Activated CD4-positive, alpha-beta memory T cell treated with anti-CD3 and anti-CD28 coated beads, Interleukin-2, amount 10 ng/mL, durations not matched to agents 7 days and 5 days (primary cell): Measurements from ENCODE around the gene UCKL1. TPM values are rescaled to one million over a fixed set of nuclear protein-coding genes. Genes with fewer than 3 reads are reported as not detected.

Experiments
- CTCF ChIA-PET: fragments of 350-600 bp; sonication (Branson Sonifier 250); formaldehyde crosslinking; loops from one replicate; lab custom pipeline; 2021; ENCODE audit warnings: antibody characterized with exemption, inconsistent platforms; lab: Charles Lee
- POLR2A ChIA-PET: fragments of 350-600 bp; sonication (Branson Sonifier 250); formaldehyde crosslinking; loops from one replicate; lab custom pipeline; 2021; ENCODE audit warnings: antibody characterized with exemption; lab: Charles Lee
- DNase-seq: peaks from one replicate; pipeline ENCODE4 v3.0.0-alpha.2; 2020
- H3K27ac Mint-ChIP-seq: one replicate; pipeline ENCODE4 v1.8.0; 2021; ENCODE audit warnings: mild to moderate bottlenecking, mixed read lengths
- H3K27me3 Mint-ChIP-seq: one replicate; pipeline ENCODE4 v1.8.0; 2021; ENCODE audit warnings: mixed read lengths
- H3K36me3 Mint-ChIP-seq: one replicate; pipeline ENCODE4 v1.8.0; 2021; ENCODE audit warnings: low read depth, mixed read lengths
- H3K4me1 Mint-ChIP-seq: one replicate; pipeline ENCODE4 v1.8.0; 2021; ENCODE audit warnings: mixed read lengths
- H3K4me3 Mint-ChIP-seq: one replicate; pipeline ENCODE4 v1.8.0; 2021; ENCODE audit warnings: mild to moderate bottlenecking, mixed read lengths
- H3K9me3 Mint-ChIP-seq: one replicate; pipeline ENCODE4 v1.8.0; 2021; ENCODE audit warnings: mixed read lengths
- total RNA-seq, 2 experiments: library from RNA; stranded (reverse); gene quantifications; one replicate each; pipeline ENCODE4 v1.2.3, GENCODE V29; 2021

Gene UCKL1
- total RNA-seq, 2 experiments from 2014 or later, result 36.3 to 36.6 TPM

GRCh38 chr20:63944078-63944941, 11.9 kb downstream of the UCKL1 start:
- Mint-ChIP-seq H3K27ac (no peak overlapping the region), H3K9me3 (peaks cover 3% of the 10 kb centered on the region), H3K36me3 (peaks cover 42% of the 10 kb centered on the region), H3K27me3 (no peaks in the 10 kb centered on the region), H3K4me1 (peaks cover 46% of the 10 kb centered on the region), H3K4me3 (no peak overlapping the region)
- ChIA-PET POLR2A (interaction anchor here (2.0 kb wide), 1 partner anchor 79 kb away, joined by 5 read pairs; the partner anchor contains the start of gene TPD52L2), CTCF (no interaction called here)
- no peak for DNase-seq

- peaks cover 40% of the 10 kb centered on the region for H3K4me1 Mint-ChIP-seq
- DNase-seq, result no peak
- POLR2A ChIA-PET, result interaction anchor here (2.0 kb wide), 1 partner anchor 78 kb away, joined by 5 read pairs; the partner anchor contains the start of gene TPD52L2
- H3K27ac Mint-ChIP-seq, result no peak overlapping the region
- peaks cover 3% of the 10 kb centered on the region for H3K9me3 Mint-ChIP-seq
- peaks cover 42% of the 10 kb centered on the region for H3K36me3 Mint-ChIP-seq
- H3K4me3 Mint-ChIP-seq, result no peak overlapping the region
- no peaks in the 10 kb centered on the region for H3K27me3 Mint-ChIP-seq
- CTCF ChIA-PET, result no interaction called here
Observed at GRCh38 chr20:63943808-63944077, 12.5 kb downstream of the UCKL1 start.

GRCh38 chr20:63942969-63943807, 13.0 kb downstream of the UCKL1 start:
- Mint-ChIP-seq H3K4me1 (peaks cover 36% of the 10 kb centered on the region), H3K27ac (peak overlapping the region; percentile 88), H3K36me3 (peaks cover 40% of the 10 kb centered on the region), H3K27me3 (no peaks in the 10 kb centered on the region), H3K4me3 (no peak overlapping the region), H3K9me3 (peaks cover 1% of the 10 kb centered on the region)
- CTCF ChIA-PET, result interaction anchor here (0.6 kb wide), 1 partner anchor 309 kb away, joined by 5 read pairs; no protein-coding TSS in a partner anchor
- no peak for DNase-seq
- POLR2A ChIA-PET, result interaction anchor here (1.1 to 2.0 kb wide), 3 partner anchors 15 to 422 kb away, joined by 3 to 5 read pairs (median 5); partner anchors contain the start of genes PPDPF and TPD52L2

GRCh38 chr20:63942250-63942951, 13.8 kb downstream of the UCKL1 start:
- no peaks in the 10 kb centered on the region for H3K9me3 Mint-ChIP-seq
- ChIA-PET POLR2A (interaction anchor here (1.1 to 2.0 kb wide), 3 partner anchors 16 to 422 kb away, joined by 3 to 5 read pairs (median 5); partner anchors contain the start of genes PPDPF and TPD52L2), CTCF (interaction anchor here (0.6 kb wide), 1 partner anchor 308 kb away, joined by 5 read pairs; no protein-coding TSS in a partner anchor)
- peak; percentile 66 for DNase-seq
- no peaks in the 10 kb centered on the region for H3K27me3 Mint-ChIP-seq
- peak overlapping the region; percentile 88 for H3K27ac Mint-ChIP-seq
- H3K36me3 Mint-ChIP-seq, result peaks cover 45% of the 10 kb centered on the region
- H3K4me1 Mint-ChIP-seq, result peaks cover 33% of the 10 kb centered on the region
- no peak overlapping the region for H3K4me3 Mint-ChIP-seq

GRCh38 chr20:63941282-63942081, 14.7 kb downstream of the UCKL1 start:
- Mint-ChIP-seq H3K4me1 (peaks cover 27% of the 10 kb centered on the region), H3K27me3 (no peaks in the 10 kb centered on the region), H3K9me3 (no peaks in the 10 kb centered on the region), H3K36me3 (peaks cover 43% of the 10 kb centered on the region), H3K4me3 (peak overlapping the region; percentile 27), H3K27ac (peak overlapping the region; percentile 90)
- ChIA-PET POLR2A (interaction anchor here (1.2 to 1.6 kb wide), 2 partner anchors 17 to 45 kb away, joined by 4 to 5 read pairs; no protein-coding TSS in a partner anchor), CTCF (interaction anchor here (0.8 to 1.0 kb wide), 2 partner anchors 14 to 39 kb away, joined by 3 to 4 read pairs; no protein-coding TSS in a partner anchor)
- DNase-seq, result peak; percentile 92

GRCh38 chr20:63940472-63941266, 15.5 kb downstream of the UCKL1 start:
- H3K36me3 Mint-ChIP-seq, result peaks cover 49% of the 10 kb centered on the region
- DNase-seq, result no peak
- H3K9me3 Mint-ChIP-seq, result no peaks in the 10 kb centered on the region
- H3K27me3 Mint-ChIP-seq, result no peaks in the 10 kb centered on the region
- H3K4me1 Mint-ChIP-seq, result peaks cover 27% of the 10 kb centered on the region
- ChIA-PET POLR2A (interaction anchor here (1.2 kb wide), 1 partner anchor 44 kb away, joined by 4 read pairs; no protein-coding TSS in a partner anchor), CTCF (interaction anchor here (1.0 kb wide), 1 partner anchor 40 kb away, joined by 4 read pairs; no protein-coding TSS in a partner anchor)
- peak overlapping the region; percentile 27 for H3K4me3 Mint-ChIP-seq
- peak overlapping the region; percentile 90 for H3K27ac Mint-ChIP-seq

GRCh38 chr20:63940071-63940471, 16.1 kb downstream of the UCKL1 start:
- ChIA-PET POLR2A (no interaction called here), CTCF (no interaction called here)
- Mint-ChIP-seq H3K9me3 (no peaks in the 10 kb centered on the region), H3K4me1 (peaks cover 27% of the 10 kb centered on the region), H3K36me3 (peaks cover 46% of the 10 kb centered on the region), H3K27ac (no peak overlapping the region), H3K4me3 (no peak overlapping the region), H3K27me3 (no peaks in the 10 kb centered on the region)
- no peak for DNase-seq

GRCh38 chr20:63939061-63939935, 16.9 kb downstream of the UCKL1 start:
- peaks cover 51% of the 10 kb centered on the region for H3K36me3 Mint-ChIP-seq
- no peak for DNase-seq
- ChIA-PET POLR2A (interaction anchor here (0.7 kb wide), 1 partner anchor 75 kb away, joined by 3 read pairs; no protein-coding TSS in a partner anchor), CTCF (no interaction called here)
- H3K9me3 Mint-ChIP-seq, result no peaks in the 10 kb centered on the region
- H3K4me3 Mint-ChIP-seq, result no peak overlapping the region
- H3K27me3 Mint-ChIP-seq, result no peaks in the 10 kb centered on the region
- H3K4me1 Mint-ChIP-seq, result peaks cover 27% of the 10 kb centered on the region
- H3K27ac Mint-ChIP-seq, result no peak overlapping the region

GRCh38 chr20:63937596-63937995, 18.6 kb downstream of the UCKL1 start:
- H3K4me3 Mint-ChIP-seq, result no peak overlapping the region
- H3K4me1 Mint-ChIP-seq, result peaks cover 23% of the 10 kb centered on the region
- no peaks in the 10 kb centered on the region for H3K9me3 Mint-ChIP-seq
- no peak overlapping the region for H3K27ac Mint-ChIP-seq
- ChIA-PET CTCF (no interaction called here), POLR2A (no interaction called here)
- H3K27me3 Mint-ChIP-seq, result no peaks in the 10 kb centered on the region
- DNase-seq, result no peak
- peaks cover 49% of the 10 kb centered on the region for H3K36me3 Mint-ChIP-seq

GRCh38 chr20:63935447-63935846, 20.8 kb downstream of the UCKL1 start:
- no peak for DNase-seq
- Mint-ChIP-seq H3K4me3 (no peak overlapping the region), H3K36me3 (peaks cover 54% of the 10 kb centered on the region), H3K27me3 (no peaks in the 10 kb centered on the region), H3K4me1 (peaks cover 4% of the 10 kb centered on the region), H3K27ac (no peak overlapping the region), H3K9me3 (no peaks in the 10 kb centered on the region)
- ChIA-PET CTCF (no interaction called here), POLR2A (interaction anchor here (1.1 kb wide), 1 partner anchor 11 kb away, joined by 3 read pairs; no protein-coding TSS in a partner anchor)
